ENCODE measurements around the gene JMY. TPM values are rescaled to one million over a fixed set of nuclear protein-coding genes. Genes with fewer than 3 reads are reported as not detected.
"Not testable (repeated sequence)": the region's sequence is repeated elsewhere in the genome, so short reads cannot be mapped to it uniquely, and the experiment has no call there.

JMY gene
- total RNA-seq, 2 experiments from 2014 or later, result 5.7 TPM

GRCh38 chr5:79235261-79235633, 684 bp upstream of the JMY start:
- CTCF ChIA-PET, result no interaction called here
- POLR2A ChIA-PET, result interaction anchor here (0.7 kb wide), 1 partner anchor 251 kb away, joined by 3 read pairs; no protein-coding TSS in a partner anchor

DNA sequence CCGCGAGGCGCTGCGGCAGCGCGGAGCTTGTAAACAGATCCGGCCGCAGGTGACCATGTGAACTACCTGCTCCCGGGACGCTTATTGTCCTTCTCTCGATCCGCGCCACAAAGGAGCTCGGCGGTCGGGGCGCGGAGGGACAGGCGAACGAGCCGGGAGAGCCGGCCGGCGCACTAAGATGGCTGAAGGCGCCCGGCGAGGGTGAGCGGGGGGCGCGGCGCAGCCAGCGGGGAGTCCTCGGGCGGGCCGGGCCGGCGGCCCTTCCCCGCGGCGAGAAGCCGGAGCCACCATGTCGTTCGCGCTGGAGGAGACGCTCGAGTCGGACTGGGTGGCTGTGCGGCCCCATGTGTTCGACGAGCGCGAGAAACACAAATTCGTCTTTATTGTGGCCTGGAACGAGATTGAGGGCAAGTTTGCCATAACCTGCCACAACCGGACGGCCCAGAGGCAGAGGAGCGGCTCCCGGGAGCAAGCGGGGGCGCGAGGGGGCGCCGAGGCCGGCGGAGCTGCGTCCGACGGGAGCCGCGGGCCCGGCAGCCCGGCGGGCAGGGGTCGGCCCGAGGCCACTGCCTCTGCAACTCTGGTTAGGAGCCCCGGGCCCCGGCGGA, 535 bp downstream of the JMY start:
- ChIA-PET CTCF (interaction anchor here (1.0 kb wide), 1 partner anchor 20 kb away, joined by 3 read pairs; no protein-coding TSS in a partner anchor), POLR2A (interaction anchor here (0.6 to 1.7 kb wide), 5 partner anchors 11 to 326 kb away, joined by 3 to 14 read pairs (median 4); partner anchors contain the start of gene HOMER1)

- POLR2A ChIA-PET, result interaction anchor here (0.6 to 1.7 kb wide), 5 partner anchors 12 to 325 kb away, joined by 3 to 14 read pairs (median 4); partner anchors contain the start of gene HOMER1
- CTCF ChIA-PET, result interaction anchor here (0.7 kb wide), 1 partner anchor 128 kb away, joined by 3 read pairs; no protein-coding TSS in a partner anchor
Observed at GRCh38 chr5:79236970-79237739, 1.2 kb downstream of the JMY start.

DNA sequence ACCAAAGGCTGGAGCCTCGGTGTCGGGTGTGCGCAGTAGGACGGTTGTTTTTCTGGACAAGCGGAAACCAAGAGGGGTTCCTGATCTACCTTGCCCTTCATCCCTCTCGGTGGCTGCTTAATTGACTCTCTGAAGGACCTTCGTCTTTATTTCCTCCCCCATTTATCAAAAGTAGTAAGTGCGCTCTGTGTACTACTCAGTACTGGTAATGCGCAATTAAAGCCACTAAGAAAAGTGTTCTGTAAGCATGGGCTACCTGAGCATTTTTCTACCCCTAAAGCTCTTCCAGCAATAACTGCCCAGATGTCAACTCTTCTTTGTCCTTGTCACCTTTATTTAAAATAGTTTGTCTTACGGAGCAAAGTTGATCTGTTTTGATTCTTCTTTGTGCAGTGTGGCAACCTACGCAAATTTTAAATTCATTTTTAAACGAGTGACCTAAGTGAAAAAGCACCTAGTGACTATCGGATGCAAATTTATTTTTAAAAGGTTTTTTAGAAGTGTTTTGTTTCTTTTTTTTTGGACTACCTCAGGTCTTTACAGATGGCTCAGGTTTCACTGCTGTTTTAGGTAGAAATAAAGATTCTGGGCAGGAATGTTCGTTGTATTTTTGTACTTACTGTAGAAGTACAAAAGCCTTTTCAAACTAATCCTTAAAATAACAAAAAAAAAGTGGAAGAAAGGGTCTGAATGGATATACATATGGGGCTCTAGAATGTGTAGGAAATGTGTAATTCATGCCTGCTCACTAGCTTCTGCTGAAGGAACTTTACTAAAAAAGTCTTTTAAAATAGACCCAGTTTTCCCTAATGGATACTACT, 2.0 kb downstream of the JMY start:
- CTCF ChIA-PET, result interaction anchor here (0.7 kb wide), 2 partner anchors 98 to 129 kb away, joined by 3 to 4 read pairs; no protein-coding TSS in a partner anchor
- POLR2A ChIA-PET, result interaction anchor here (0.7 to 1.7 kb wide), 2 partner anchors 246 to 276 kb away, joined by 9 to 14 read pairs; partner anchors contain the start of gene HOMER1

DNA sequence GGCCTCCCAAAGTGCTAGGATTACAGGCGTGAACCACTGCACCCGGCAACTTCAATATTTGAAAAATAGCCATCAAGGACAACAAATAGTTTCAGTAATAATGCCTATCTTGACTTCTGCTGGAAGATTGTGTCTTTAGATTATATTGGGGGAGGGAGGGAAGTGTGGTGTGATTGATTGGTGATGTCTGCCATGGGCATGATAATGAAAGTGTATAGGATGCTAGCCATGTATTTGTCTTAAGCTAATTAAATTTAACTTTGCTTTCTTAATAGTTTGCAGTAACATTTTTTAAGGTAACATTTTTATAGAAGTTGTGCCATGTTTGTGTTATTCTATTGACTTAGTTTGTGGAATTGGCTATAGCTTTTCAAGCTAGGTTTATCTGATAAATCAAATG, 4.6 kb downstream of the JMY start:
- ChIA-PET POLR2A (interaction anchor here (0.6 kb wide), 1 partner anchor 226 kb away, joined by 6 read pairs; no protein-coding TSS in a partner anchor), CTCF (no interaction called here)

DNA sequence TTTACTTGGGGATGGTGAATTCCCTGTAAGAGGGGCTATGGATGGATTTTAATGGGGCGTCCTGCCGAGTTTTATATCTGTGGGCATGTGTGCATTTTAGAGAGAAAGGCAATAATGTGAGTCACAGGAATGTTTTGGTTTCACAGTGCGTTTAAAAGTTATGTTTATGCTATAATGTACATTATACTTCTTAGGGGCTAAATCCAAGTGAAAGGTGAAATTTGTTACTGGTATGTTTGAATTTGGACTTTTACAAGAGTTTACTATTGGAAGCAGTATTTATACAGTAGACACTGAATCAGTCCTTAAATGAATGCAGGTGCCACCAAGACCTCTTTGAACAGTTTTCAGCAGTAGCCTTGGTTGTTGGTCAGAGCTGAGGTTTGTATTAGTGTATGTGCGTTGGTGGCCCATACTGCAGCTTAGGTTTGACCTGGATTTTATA, 5.6 kb downstream of the JMY start:
- ChIA-PET CTCF (no interaction called here), POLR2A (no interaction called here)

GRCh38 chr5:79242242-79243039, 6.5 kb downstream of the JMY start:
- ChIA-PET CTCF (interaction anchor here (0.7 kb wide), 1 partner anchor 31 kb away, joined by 3 read pairs; no protein-coding TSS in a partner anchor), POLR2A (no interaction called here)

DNA sequence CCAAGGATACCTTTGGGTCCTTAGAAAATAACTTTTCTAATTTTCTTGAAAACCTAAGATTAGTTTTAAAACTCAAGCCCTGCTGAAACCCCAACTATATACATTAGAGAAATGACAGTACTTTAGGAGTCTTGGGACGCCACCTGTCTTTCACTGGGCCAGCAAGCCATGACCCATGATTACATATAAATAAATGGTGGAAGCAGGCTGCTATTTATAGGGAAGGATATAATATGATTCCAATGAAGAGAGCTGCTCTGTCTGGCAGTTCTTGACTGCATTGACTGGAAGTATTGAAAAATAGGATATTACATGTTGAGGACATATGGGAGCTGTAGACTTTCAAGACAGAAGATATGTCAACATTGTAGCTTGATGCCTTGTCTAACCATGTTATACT, 7.3 kb downstream of the JMY start:
- ChIA-PET POLR2A (no interaction called here), CTCF (interaction anchor here (0.7 kb wide), 1 partner anchor 30 kb away, joined by 3 read pairs; no protein-coding TSS in a partner anchor)

- POLR2A ChIA-PET, result interaction anchor here (0.7 kb wide), 1 partner anchor 757 kb away, joined by 3 read pairs; no protein-coding TSS in a partner anchor
Observed at GRCh38 chr5:79254067-79254466, 18.1 kb downstream of the JMY start.

GRCh38 chr5:79255786-79256557, 20.0 kb downstream of the JMY start:
- POLR2A ChIA-PET, result no interaction called here
- CTCF ChIA-PET, result interaction anchor here (1.2 kb wide), 1 partner anchor 20 kb away, joined by 3 read pairs; the partner anchor contains the start of gene JMY

More at GRCh38 chr5:79254067-79254466, 18.1 kb downstream of the JMY start:
- CTCF ChIA-PET, result not testable (repeated sequence)

- ChIA-PET POLR2A (no interaction called here), CTCF (interaction anchor here (0.6 to 1.2 kb wide), 2 partner anchors 20 to 839 kb away, joined by 3 read pairs; partner anchors contain the start of gene JMY)
Observed at GRCh38 chr5:79256563-79256962, 20.6 kb downstream of the JMY start.

DNA sequence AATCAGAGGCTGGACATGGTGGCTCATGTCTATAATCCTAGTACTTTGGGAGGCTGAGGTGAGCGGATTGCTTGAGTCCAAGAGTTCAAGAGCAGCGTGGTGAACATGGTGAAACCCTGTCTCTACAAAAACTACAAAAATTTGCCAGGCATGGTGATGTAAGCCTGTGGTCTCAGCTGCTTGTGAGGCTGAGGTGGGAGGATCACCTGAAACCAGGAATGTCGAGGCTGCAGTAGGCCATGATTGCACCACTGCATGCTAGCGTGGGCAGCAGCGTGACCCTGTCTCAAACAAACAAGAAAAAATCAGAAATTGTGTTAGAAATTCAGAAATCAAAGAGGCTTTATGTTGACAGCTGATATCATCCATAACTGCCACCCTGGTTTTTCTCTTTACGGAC, 21.4 kb downstream of the JMY start:
- CTCF ChIA-PET, result no interaction called here
- POLR2A ChIA-PET, result no interaction called here

GRCh38 chr5:79258801-79259200, 22.9 kb downstream of the JMY start:
- POLR2A ChIA-PET, result no interaction called here
- CTCF ChIA-PET, result interaction anchor here (0.8 kb wide), 1 partner anchor 11 kb away, joined by 3 read pairs; no protein-coding TSS in a partner anchor

- ChIA-PET CTCF (interaction anchor here (0.8 kb wide), 1 partner anchor 12 kb away, joined by 3 read pairs; no protein-coding TSS in a partner anchor), POLR2A (no interaction called here)
Observed at GRCh38 chr5:79259383-79259782, 23.5 kb downstream of the JMY start.

GRCh38 chr5:79259810-79260209, 23.9 kb downstream of the JMY start:
- CTCF ChIA-PET, result no interaction called here

DNA sequence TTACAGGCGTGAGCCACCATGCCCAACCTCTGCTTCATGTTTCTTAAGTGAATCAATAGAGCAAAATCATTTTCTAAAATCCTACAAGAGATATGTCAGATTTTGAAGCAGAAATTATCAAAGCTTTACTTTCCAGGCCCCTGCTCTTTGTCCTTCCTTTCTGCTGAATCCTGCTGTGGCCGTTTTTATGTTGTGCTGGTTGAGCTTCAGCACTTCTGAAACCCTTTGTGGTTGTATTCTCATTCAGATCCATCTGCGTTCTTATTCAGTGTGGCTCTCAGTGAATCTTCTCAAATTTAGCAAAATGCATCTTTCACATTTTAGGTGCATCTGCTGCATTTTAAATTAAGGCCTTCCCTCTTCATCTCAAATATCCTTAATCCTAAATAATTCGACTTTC, 26.0 kb downstream of the JMY start:
- ChIA-PET CTCF (interaction anchor here (0.5 kb wide), 1 partner anchor 10 kb away, joined by 3 read pairs; no protein-coding TSS in a partner anchor), POLR2A (interaction anchor here (1.2 kb wide), 1 partner anchor 25 kb away, joined by 4 read pairs; the partner anchor contains the start of gene JMY)

More at GRCh38 chr5:79259810-79260209, 23.9 kb downstream of the JMY start:
- POLR2A ChIA-PET, result no interaction called here

GRCh38 chr5:79263290-79263689, 27.4 kb downstream of the JMY start:
- POLR2A ChIA-PET, result no interaction called here
- CTCF ChIA-PET, result no interaction called here

DNA sequence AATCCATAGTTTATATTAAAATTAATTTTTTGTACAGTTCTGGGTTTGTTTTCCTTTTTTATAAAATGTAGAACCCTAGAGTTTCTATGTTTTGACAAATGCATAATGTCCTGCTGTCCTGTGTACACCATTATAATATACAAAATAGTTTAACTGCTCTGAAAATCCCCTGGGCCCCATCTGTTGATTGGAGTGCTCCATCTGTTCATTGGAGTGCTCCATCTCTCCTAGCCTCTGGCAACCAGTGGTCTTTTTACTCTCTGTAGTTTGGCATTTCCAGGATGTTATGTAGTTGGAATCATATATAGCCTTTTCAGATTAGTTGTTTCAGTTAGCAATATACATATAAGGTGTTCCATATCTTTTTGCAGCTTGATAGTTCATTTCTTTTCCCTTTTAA, 31.2 kb downstream of the JMY start:
- ChIA-PET CTCF (no interaction called here), POLR2A (no interaction called here)

Data from activated CD8-positive, alpha-beta memory T cell treated with anti-CD3 and anti-CD28 coated beads for 36 hours (primary cell).